Measurements from ENCODE around the gene EXOC3.

EXOC3 gene

DNA sequence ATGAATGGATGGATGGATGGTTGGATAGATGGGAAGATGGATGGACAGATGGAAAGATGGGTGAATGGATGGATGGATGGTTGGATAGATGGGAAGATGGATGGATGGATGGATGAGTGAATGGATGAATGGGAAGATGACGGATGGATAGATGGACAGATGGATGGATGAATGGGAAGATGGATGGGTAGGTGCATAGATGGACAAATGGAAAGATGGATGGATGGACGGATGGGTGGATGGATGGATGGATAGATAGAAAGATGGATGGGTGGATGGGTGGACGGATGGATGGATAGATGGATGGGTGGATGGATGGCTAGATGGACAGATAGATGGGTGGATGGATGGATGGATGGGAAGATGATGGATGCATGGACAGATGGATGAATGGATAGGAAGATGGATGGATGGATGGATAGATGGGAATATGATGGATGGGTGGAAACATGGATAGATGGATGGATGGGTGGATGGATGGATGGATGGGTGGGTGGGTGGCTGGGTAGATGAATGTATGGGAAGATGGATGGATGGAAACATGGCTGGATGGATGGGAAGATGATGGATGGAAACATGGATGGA is 16.5 kb upstream of the EXOC3 start:
- no peak for DNase-seq (ENCODE audit: low read depth)

DNA sequence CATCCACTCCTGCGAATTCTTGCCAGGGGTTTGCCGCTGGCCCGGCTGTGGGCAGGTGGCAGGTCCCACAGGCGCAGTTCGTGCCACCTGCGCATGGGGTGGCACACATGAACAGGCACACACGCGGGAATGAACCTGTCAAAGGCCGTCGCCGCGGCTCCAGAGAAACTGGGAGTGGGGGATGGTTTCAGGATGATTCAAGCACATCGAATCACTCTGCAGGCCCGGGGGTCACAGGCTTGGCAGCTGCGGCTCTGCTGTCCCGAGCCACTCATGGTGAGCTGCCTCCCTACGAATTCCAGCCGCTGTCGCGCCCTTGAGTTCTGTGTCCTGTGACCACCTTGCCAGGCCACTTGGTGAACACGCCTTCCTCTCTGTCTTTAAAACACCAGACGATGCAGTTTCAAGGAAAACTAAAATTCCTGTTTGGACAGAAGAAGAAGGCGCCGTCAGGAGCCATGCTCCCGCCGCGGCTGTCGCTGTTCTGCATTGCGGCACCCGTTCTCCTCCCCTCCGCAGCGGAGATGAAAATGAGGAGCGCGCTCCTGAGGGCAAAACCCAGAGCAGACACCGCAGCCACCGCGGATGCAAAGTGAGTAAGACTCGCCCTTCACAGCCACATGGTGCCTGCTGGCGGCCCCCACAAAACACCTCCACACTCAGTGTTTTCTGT is 15.4 kb upstream of the EXOC3 start:
- DNase-seq (ENCODE audit: low read depth): no peak

GRCh38 chr5:428219-428618 is 14.8 kb upstream of the EXOC3 start:
- DNase-seq (ENCODE audit: low read depth): no peak

DNA sequence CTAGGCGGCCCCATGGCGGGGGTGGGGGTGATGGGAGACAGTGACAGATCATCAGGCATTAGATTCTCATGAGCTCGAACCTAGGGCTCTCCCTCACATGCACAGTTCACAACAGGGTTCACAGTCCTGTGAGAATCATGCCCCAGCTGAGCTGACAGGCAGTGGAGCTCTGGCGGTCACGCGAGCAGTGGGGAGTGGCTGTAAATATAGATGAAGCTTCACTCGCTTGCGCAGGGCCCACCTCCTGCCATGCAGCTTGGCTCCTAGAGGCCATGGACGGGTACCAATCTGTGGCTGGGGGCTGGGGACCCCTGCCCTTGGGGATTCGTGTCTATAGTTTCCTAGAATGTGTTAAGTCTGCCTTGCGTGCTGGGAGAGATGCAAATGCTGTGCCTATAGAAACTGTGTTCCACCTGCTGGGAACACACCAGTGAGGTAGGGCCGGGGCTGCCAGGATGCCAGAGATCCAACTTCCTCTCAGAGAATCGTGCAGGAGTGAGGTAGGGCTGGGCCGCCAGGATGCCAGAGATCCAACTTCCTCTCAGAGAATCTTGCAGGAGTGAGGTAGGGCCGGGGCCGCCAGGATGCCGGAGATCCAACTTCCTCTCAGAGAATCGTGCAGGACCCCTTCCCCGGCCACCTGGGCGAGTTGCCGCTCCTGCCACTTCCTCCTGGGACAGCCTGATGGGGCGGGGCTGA is 14.1 kb upstream of the EXOC3 start:
- DNase-seq (ENCODE audit: low read depth): no peak

GRCh38 chr5:429453-430188 is 13.4 kb upstream of the EXOC3 start:
- peak; percentile 76 for DNase-seq (ENCODE audit: low read depth)

DNA sequence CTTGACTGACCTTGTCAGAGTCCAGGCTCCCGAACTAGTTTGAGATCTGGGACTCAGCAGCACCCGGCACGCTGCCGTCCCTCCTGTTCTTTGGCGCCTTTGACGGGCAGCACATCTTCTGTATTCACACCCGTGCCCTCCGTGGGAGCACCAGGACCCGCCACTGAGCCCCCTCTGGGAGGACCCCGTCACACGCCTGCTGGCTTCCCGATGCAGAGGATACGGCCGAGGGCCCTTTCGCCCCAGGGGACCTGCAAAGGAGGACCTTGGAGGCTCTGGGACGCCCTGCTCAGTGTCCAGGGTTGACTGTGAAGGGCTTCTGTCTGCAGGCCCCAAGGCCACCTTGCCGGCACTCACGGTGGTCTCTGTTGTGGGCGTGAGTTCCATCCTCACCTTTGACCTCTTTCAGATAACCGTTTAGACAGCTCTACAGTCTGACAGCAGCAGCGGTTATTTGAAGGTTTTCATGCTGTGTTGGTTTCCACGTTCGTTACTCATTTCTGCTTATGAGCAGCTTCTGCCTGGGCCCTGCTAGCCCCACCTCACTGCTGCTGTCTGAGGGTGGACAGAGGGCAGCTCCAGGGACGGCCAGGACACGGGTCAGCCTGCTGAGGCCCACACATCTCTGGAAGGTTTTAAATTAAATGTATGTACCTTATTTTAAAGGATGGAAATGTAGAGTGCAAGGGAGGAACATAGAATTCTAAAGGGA is 12.6 kb upstream of the EXOC3 start:
- DNase-seq (ENCODE audit: low read depth): no peak

DNA sequence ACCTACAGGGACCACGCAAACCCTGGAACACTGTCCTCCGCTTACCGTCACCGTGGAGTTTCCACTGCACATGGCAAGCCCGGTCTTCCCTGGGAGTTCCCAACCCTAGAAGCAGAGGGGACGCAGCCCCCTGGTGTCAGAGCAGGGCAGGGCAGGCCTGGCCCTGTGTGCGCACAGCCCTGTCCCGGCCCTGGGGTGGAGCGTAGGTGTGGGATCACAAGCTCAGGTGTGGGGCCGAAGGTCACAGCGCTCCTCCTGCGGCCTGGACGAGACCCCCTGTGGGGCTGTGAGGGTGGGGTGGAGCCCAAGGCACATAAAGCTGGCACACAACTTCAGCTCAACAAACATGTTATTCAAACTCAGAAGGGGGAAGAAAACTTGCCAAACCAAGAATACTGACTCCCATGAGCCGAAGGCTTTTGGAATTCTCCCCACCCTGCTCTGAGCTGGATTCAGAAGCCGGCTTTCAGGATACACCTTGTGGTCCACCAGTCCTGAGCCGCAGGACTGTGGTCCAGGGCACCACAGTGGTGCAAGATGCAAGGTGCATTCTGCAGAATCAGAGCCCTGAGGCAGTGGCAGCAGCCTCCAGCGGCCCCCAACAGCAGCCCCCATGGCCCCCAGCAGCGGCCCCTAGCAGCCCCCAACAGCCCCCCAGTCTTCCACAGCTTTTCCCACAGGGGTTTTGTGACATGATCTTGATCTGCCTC is 11.8 kb upstream of the EXOC3 start:
- no peak for DNase-seq (ENCODE audit: low read depth)

- DNase-seq (ENCODE audit: low read depth): no peak
Observed at GRCh38 chr5:431711-432050, 11.3 kb upstream of the EXOC3 start.

GRCh38 chr5:432201-432927 is 10.6 kb upstream of the EXOC3 start:
- no peak for DNase-seq (ENCODE audit: low read depth)

- no peak for DNase-seq (ENCODE audit: low read depth)
Observed at GRCh38 chr5:432928-433791, 9.8 kb upstream of the EXOC3 start.

DNA sequence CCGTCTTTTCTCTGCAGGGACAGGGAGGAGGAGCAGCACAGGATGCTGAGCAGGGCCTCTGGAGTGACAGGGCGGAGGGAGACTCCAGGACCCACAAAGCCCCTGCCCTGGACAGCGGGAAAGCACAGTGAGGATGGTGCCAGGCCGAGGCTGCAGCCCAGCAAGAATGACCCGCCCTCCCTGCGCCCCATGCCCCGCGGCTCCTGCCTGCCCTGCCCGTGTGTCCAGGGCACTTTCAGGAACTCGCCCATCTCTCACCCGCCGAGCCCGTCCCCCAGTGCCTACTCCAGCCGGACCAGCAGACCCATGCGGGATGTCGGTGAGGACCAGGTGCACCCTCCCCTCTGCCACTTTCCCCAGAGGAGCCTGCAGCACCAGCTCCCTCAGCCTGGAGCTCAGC is 9.1 kb upstream of the EXOC3 start:
- no peak for DNase-seq (ENCODE audit: low read depth)

DNA sequence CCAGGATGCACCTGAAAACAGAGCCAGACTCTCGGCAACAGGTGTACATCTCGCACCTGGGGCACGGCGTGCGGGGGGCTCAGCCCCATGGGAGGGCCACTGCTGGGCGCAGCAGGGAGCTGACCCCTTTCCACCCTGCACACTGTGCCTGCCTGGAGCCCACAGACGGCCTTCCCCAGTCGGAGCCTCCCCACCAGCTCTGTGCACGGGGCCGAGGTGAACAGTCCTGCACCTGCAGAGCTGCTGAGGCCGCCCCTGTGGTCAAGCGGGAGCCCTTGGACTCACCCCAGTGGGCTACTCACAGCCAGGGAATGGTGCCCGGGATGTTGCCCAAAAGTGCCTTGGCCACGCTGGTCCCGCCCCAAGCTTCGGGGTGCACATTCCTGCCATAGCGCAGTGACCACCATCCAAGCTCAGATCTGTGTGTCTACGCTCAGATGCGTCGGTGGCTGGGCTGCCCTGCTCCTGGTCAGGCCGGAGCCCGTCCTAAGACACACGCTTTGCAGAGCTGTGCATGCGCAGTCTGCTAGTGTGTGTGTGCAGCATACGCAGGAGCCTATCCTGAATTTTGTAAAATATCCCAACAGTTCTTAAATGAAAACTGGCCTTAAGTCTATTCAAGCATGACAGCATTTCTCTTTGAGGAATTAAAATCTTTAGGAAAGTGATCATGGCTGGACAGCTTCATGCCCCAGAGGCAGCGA is 8.4 kb upstream of the EXOC3 start:
- DNase-seq (ENCODE audit: low read depth): no peak

- no peak for DNase-seq (ENCODE audit: low read depth)
Observed at GRCh38 chr5:435156-435790, 7.7 kb upstream of the EXOC3 start.

DNA sequence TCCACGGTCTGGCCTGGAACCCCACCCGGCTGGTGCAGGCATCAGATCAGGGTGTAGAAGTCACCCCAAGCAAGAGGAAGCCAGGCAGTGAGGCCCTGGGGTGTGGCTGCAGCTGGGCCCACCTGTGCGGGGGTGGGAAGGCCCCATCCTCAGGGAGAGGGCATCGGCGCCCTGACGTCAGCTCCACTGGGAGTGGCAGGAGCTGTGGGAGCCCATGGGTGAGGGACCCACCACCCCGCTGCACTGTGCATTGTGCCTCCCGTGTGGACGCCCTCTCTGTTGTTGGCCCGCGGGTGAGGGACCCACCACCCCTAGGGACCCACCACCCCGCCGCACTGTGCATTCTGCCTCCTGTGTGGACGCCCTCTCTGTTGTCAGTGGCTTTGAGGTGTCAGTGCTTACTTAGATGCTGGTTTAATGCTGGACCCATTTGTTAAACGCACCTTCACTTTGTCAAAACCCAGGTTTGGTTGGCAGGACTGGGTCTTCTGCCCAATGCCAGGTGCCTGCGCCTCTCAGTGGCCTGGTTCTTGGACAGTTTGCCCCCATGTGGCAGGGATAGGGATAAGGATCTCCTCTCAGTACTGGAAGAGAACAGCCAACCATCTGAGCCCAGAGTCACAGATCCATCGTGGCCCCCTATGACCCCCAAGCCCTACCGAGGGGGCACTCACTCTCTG is 6.9 kb upstream of the EXOC3 start:
- DNase-seq (ENCODE audit: low read depth): no peak

GRCh38 chr5:436641-436975 is 6.4 kb upstream of the EXOC3 start:
- no peak for DNase-seq (ENCODE audit: low read depth)

DNA sequence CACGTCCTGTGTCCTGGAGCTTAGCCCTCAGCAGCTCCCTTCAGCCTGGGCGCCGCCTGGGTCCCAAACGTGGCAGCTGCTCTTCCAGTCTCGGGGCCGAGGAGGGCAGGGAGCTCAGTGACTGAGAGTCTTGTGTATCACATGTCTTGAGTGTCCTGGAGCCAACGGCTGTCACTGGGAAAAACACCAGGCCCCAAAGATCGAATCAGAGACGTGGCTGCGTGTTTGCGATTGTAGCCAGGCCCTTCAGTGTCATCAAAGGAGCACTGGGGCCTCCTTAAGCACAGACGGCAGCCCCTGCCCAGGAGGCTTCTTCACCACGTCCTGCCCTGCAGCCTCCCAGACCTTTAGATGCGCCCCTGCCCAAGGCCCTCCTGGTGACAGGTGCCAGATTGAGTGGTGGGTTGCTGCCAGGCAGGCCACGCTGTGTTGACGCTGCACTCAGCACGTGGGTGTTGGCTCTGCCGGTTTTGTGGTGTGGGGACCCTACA is 5.7 kb upstream of the EXOC3 start:
- no peak for DNase-seq (ENCODE audit: low read depth)

GRCh38 chr5:438481-438981 is 4.4 kb upstream of the EXOC3 start:
- DNase-seq (ENCODE audit: low read depth): no peak

DNA sequence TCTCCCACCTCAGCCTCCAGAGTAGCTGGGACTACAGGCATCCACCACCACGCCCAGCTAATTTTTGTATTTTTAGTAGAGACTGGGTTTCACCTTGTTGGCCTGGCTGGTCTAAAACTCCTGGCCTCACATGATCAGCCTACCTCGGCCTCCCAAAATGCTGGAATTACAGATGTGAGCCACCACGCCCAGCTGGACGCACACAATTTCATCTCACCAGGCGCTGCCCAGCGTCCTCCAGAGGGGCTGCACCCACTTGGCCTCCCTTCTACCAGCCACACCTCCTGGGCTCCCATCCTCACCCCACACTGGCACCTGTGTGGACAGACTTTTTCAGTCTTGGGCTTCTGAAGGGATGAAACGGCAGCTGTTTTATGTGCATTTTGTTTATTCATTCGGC is 3.8 kb upstream of the EXOC3 start:
- no peak for DNase-seq (ENCODE audit: low read depth)
